Choroid plexus epithelial cell (primary cell): ENCODE measurements around the gene RPL10A.

Experiments
- DNase-seq: peaks from one replicate; pipeline ENCODE4 v3.0.0-alpha.2; 2010; ENCODE audit warnings: low read depth
- H3K4me3 ChIP-seq: 2 replicates; pipeline ENCODE4 v1.5.1; 2011; ENCODE audit warnings: low read depth, mild to moderate bottlenecking, control low read depth, low read length, moderate library complexity
- TF ChIP-seq, protein P1 (sequence below): conservative IDR thresholded peaks from 2 replicates; pipeline ENCODE4 v1.5.1; 2011; ENCODE audit warnings: low read depth, mild to moderate bottlenecking, control low read depth, inconsistent platforms, low read length, moderate library complexity

The RPL10A gene

GRCh38 chr6:35468181-35468979, at the start of gene RPL10A:
TSS of gene RPL10A (plus strand) at chr6:35468401. CDS start at chr6:35468435, 34 bp downstream.
- TF ChIP-seq, protein P1, sequence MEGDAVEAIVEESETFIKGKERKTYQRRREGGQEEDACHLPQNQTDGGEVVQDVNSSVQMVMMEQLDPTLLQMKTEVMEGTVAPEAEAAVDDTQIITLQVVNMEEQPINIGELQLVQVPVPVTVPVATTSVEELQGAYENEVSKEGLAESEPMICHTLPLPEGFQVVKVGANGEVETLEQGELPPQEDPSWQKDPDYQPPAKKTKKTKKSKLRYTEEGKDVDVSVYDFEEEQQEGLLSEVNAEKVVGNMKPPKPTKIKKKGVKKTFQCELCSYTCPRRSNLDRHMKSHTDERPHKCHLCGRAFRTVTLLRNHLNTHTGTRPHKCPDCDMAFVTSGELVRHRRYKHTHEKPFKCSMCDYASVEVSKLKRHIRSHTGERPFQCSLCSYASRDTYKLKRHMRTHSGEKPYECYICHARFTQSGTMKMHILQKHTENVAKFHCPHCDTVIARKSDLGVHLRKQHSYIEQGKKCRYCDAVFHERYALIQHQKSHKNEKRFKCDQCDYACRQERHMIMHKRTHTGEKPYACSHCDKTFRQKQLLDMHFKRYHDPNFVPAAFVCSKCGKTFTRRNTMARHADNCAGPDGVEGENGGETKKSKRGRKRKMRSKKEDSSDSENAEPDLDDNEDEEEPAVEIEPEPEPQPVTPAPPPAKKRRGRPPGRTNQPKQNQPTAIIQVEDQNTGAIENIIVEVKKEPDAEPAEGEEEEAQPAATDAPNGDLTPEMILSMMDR = peak; percentile 89
- peak; percentile 98 for DNase-seq
- H3K4me3 ChIP-seq = peak within 1 kb of the TSS; percentile 99

GRCh38 chr6:35419417-35419816, 48.8 kb upstream of the RPL10A start:
- TF ChIP-seq, protein P1 = peak; percentile 66
- DNase-seq = peak; percentile 95

DNA sequence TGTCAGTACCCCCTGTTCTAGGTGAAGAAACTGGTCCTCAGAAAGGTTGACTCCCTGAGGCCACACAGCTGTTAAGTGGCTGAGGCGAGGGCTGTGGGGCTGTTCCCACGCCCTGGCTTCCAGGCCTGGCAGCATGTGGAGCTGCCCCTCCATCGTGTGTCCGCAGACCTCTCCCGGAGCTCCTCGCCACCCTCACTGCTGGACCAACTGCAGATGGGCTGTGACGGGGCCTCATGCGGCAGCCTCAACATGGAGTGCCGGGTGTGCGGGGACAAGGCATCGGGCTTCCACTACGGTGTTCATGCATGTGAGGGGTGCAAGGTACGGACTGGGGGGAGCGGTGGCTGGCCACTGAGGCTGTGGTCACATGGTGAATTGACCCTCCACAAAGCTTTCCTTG, 48.2 kb upstream of the RPL10A start:
- DNase-seq = no peak
- no peak overlapping the region for H3K4me3 ChIP-seq
- TF ChIP-seq, protein P1 = no peak

More at GRCh38 chr6:35419417-35419816, 48.8 kb upstream of the RPL10A start:
- H3K4me3 ChIP-seq = no peak overlapping the region

GRCh38 chr6:35425284-35425683, 42.9 kb upstream of the RPL10A start:
- no peak overlapping the region for H3K4me3 ChIP-seq
- DNase-seq = peak; percentile 97
- TF ChIP-seq, protein P1 = no peak

DNA sequence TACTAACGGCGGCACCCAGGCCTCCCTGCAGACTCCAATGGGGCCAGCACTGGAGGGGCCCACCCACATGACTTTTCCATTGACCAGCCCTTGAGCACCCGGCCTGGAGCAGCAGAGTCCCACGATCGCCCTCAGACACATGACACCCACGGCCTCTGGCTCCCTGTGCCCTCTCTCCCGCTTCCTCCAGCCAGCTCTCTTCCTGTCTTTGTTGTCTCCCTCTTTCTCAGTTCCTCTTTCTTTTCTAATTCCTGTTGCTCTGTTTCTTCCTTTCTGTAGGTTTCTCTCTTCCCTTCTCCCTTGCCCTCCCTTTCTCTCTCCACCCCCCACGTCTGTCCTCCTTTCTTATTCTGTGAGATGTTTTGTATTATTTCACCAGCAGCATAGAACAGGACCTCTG, 42.1 kb upstream of the RPL10A start:
- DNase-seq = no peak
- TF ChIP-seq, protein P1 = no peak
- H3K4me3 ChIP-seq = no peak overlapping the region

DNA sequence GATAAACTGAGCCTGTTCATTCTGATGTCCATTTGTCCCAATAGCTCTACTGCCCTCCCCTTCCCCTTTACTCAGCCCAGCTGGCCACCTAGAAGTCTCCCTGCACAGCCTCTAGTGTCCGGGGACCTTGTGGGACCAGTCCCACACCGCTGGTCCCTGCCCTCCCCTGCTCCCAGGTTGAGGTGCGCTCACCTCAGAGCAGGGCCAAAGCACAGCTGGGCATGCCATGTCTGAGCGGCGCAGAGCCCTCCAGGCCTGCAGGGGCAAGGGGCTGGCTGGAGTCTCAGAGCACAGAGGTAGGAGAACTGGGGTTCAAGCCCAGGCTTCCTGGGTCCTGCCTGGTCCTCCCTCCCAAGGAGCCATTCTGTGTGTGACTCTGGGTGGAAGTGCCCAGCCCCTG, 40.8 kb upstream of the RPL10A start:
- no peak overlapping the region for H3K4me3 ChIP-seq
- no peak for DNase-seq
- TF ChIP-seq, protein P1 = no peak

- no peak overlapping the region for H3K4me3 ChIP-seq
- TF ChIP-seq, protein P1 = no peak
- peak; percentile 69 for DNase-seq
Observed at GRCh38 chr6:35427851-35428321, 40.3 kb upstream of the RPL10A start.
